Measurements from ENCODE around the gene DRG2. TPM values are rescaled to one million over a fixed set of nuclear protein-coding genes. Genes with fewer than 3 reads are reported as not detected.

The DRG2 gene
- total and polyA plus RNA-seq, 2 of the 13 experiments (the other 11 are each of a cell fraction or from before 2014, with no cell fraction given): 20.1 to 26.6 TPM

- TF ChIP-seq REST (IDR thresholded peaks at IDR 0.05; ENCODE audit: borderline replicate concordance in 1 of 2, low read depth in 1 of 2, low read length in 2 of 2) (no peak), MIXL1 (CRISPR knock-in tag; IDR thresholded peaks at IDR 0.05) (no peak), ZNF572 (CRISPR knock-in tag; IDR thresholded peaks at IDR 0.05) (0 out of 2 replicates have a peak, but pooled peaks have one; percentile 13), GABPA (IDR thresholded peaks at IDR 0.05; ENCODE audit: low read depth, low read length) (no peak), GABPA (CRISPR knock-in tag; IDR thresholded peaks at IDR 0.05; ENCODE audit: low read depth) (no peak), MXD1 (CRISPR knock-in tag; IDR thresholded peaks at IDR 0.05) (no peak), NPAS2 (CRISPR knock-in tag; IDR thresholded peaks at IDR 0.05; ENCODE audit: borderline replicate concordance) (no peak), ZBTB34 (CRISPR knock-in tag; IDR thresholded peaks at IDR 0.05) (no peak), SETDB1 (CRISPR knock-in tag; IDR thresholded peaks at IDR 0.05; ENCODE audit: borderline replicate concordance) (no peak), SMC3 (IDR thresholded peaks at IDR 0.05; ENCODE audit: low read length) (peak; percentile 27; the same call in 1 of the 2 replicates), ZNF101 (CRISPR knock-in tag; IDR thresholded peaks at IDR 0.05; ENCODE audit: borderline replicate concordance, low read depth) (no peak), ZNF512B (CRISPR knock-in tag; IDR thresholded peaks at IDR 0.05; ENCODE audit: borderline replicate concordance) (no peak), ZNF350 (CRISPR knock-in tag; IDR thresholded peaks at IDR 0.05; ENCODE audit: borderline replicate concordance, low read depth) (no peak; the same call in 1 of the 2 replicates), CREM (IDR thresholded peaks at IDR 0.05) (no peak), CREM (CRISPR knock-in tag; IDR thresholded peaks at IDR 0.05) (no peak), TSC22D2 (CRISPR knock-in tag; IDR thresholded peaks at IDR 0.05; ENCODE audit: borderline replicate concordance) (no peak), PREB (CRISPR knock-in tag; IDR thresholded peaks at IDR 0.05) (no peak), ZNF644 (CRISPR knock-in tag; IDR thresholded peaks at IDR 0.05; ENCODE audit: low read depth) (no peak)
These were observed 55.5 kb downstream of the DRG2 start (continued) for GRCh38 chr17:18143044-18143936.

Measured in HepG2 (cell line).